SK-N-SH treated with all-trans-retinoic acid at 6 μM for 48 hours (cell line): ENCODE results near the gene MYLK4.
"Not testable (repeated sequence)": the region's sequence is repeated elsewhere in the genome, so short reads cannot be mapped to it uniquely, and the experiment has no call there.

Experiments used
- ATAC-seq: fragments of 200-7000 bp; cut with Tn5 transposase; 3 replicates; pipeline ENCODE4 v1.9.1; 2020; ENCODE audit warnings: mild to moderate bottlenecking, moderate library complexity
- ARNTL ChIP-seq: fragments of 450-650 bp; formaldehyde crosslinking; IDR thresholded peaks from 2 replicates; pipeline ENCODE4 v1.5.0; 2020; ENCODE audit warnings: low read depth, mild to moderate bottlenecking, moderate library complexity, borderline replicate concordance
- BACH2 ChIP-seq: fragments of 250-450 bp; sonication (Bioruptor Pico); IDR thresholded peaks from 2 replicates; pipeline ENCODE4 v1.9.0; 2021; ENCODE audit warnings: mild to moderate bottlenecking, borderline replicate concordance
- CREB5 ChIP-seq: fragments of 250-450 bp; sonication (Bioruptor Pico); IDR thresholded peaks from 2 replicates; pipeline ENCODE4 v1.5.1; 2020; ENCODE audit warnings: low read depth, mild to moderate bottlenecking, moderate library complexity
- CSDC2 ChIP-seq: fragments of 250-450 bp; sonication (Bioruptor Pico); IDR thresholded peaks from 2 replicates; pipeline ENCODE4 v1.5.0; 2020; ENCODE audit warnings: mild to moderate bottlenecking, moderate library complexity
- CSRNP3 ChIP-seq: fragments of 250-450 bp; sonication (Bioruptor Pico); IDR thresholded peaks from 2 replicates; pipeline ENCODE4 v1.5.1; 2021; ENCODE audit warnings: mild to moderate bottlenecking, moderate library complexity
- ESRRG ChIP-seq: fragments of 250-450 bp; sonication (Bioruptor Pico); IDR thresholded peaks from 2 replicates; pipeline ENCODE4 v1.6.1; 2021; ENCODE audit warnings: mild to moderate bottlenecking
- GLIS3 ChIP-seq: fragments of 250-450 bp; sonication (Bioruptor Pico); IDR thresholded peaks from 2 replicates; pipeline ENCODE4 v1.5.0; 2020; ENCODE audit warnings: mild to moderate bottlenecking, moderate library complexity
- ISL1 ChIP-seq: fragments of 250-450 bp; sonication (Bioruptor Pico); IDR thresholded peaks from 2 replicates; pipeline ENCODE4 v2.1.2; 2022; ENCODE audit warnings: mild to moderate bottlenecking, moderate library complexity
- OSR1 ChIP-seq: fragments of 250-450 bp; sonication (Bioruptor Pico); IDR thresholded peaks from 2 replicates; pipeline ENCODE4 v1.8.0; 2022; ENCODE audit warnings: moderate library complexity, mild to moderate bottlenecking, inconsistent platforms
- PATZ1 ChIP-seq: fragments of 250-450 bp; sonication (Bioruptor Pico); IDR thresholded peaks from 2 replicates; pipeline ENCODE4 v1.8.0; 2020; ENCODE audit warnings: mild to moderate bottlenecking, moderate library complexity, borderline replicate concordance
- PPARA ChIP-seq: fragments of 250-450 bp; sonication (Bioruptor Pico); IDR thresholded peaks from 2 replicates; pipeline ENCODE4 v1.5.0; 2020; ENCODE audit warnings: mild to moderate bottlenecking, borderline replicate concordance
- RARB ChIP-seq: fragments of 250-450 bp; sonication (Bioruptor Pico); IDR thresholded peaks from 2 replicates; pipeline ENCODE4 v1.8.0; 2021; ENCODE audit warnings: mild to moderate bottlenecking, moderate library complexity
- SNAI2 ChIP-seq: fragments of 250-450 bp; sonication (Bioruptor Pico); IDR thresholded peaks from 2 replicates; pipeline ENCODE4 v1.5.0; 2020; ENCODE audit warnings: mild to moderate bottlenecking, moderate library complexity
- TCF4 ChIP-seq: fragments of 250-450 bp; sonication (Bioruptor Pico); IDR thresholded peaks from 2 replicates; pipeline ENCODE4 v1.8.0; 2021; ENCODE audit warnings: mild to moderate bottlenecking, moderate library complexity, borderline replicate concordance
- TOX ChIP-seq: fragments of 250-450 bp; sonication (Bioruptor Pico); IDR thresholded peaks from 2 replicates; pipeline ENCODE4 v1.8.0; 2021; ENCODE audit warnings: mild to moderate bottlenecking, moderate library complexity, borderline replicate concordance
- ZC3H10 ChIP-seq: fragments of 250-450 bp; sonication (Bioruptor Pico); IDR thresholded peaks from 2 replicates; pipeline ENCODE4 v1.5.1; 2021; ENCODE audit warnings: mild to moderate bottlenecking, moderate library complexity
- ZFP3 ChIP-seq: fragments of 250-450 bp; sonication (Bioruptor Pico); IDR thresholded peaks from 2 replicates; pipeline ENCODE4 v1.5.0; 2020; ENCODE audit warnings: mild to moderate bottlenecking, moderate library complexity
- ZFP30 ChIP-seq: fragments of 450-650 bp; formaldehyde crosslinking; IDR thresholded peaks from 2 replicates; pipeline ENCODE4 v1.5.0; 2022; ENCODE audit warnings: mild to moderate bottlenecking, moderate library complexity
- ZNF565 ChIP-seq: fragments of 450-650 bp; formaldehyde crosslinking; conservative IDR thresholded peaks from 2 replicates; pipeline ENCODE4 v1.5.0; 2020; ENCODE audit warnings: low read depth, mild to moderate bottlenecking, moderate library complexity
- ZNF70 ChIP-seq: fragments of 450-650 bp; formaldehyde crosslinking; IDR thresholded peaks from 2 replicates; pipeline ENCODE4 v1.5.0; 2020; ENCODE audit warnings: mild to moderate bottlenecking, moderate library complexity
- ZNF8 ChIP-seq: fragments of 450-650 bp; formaldehyde crosslinking; IDR thresholded peaks from 2 replicates; pipeline ENCODE4 v1.5.0; 2020; ENCODE audit warnings: mild to moderate bottlenecking, moderate library complexity

Gene MYLK4

GRCh38 chr6:2764610-2765165, 14.0 kb upstream of the MYLK4 start (continued):
- TF ChIP-seq ARNTL (CRISPR knock-in tag), result no peak
- no peak for TF ChIP-seq PPARA
- TF ChIP-seq RARB (CRISPR knock-in tag), result no peak
- no peak for TF ChIP-seq BACH2 (CRISPR knock-in tag)
- TF ChIP-seq GLIS3, result no peak
- no peak for TF ChIP-seq TCF4

GRCh38 chr6:2763876-2764540, 13.3 kb upstream of the MYLK4 start:
- no peak for ATAC-seq
- TF ChIP-seq OSR1 (no peak), TCF4 (no peak), ESRRG (CRISPR knock-in tag) (no peak), RARB (CRISPR knock-in tag) (no peak), SNAI2 (no peak), ZFP30 (CRISPR knock-in tag) (no peak)

- no peak for ATAC-seq
- TF ChIP-seq TOX (CRISPR knock-in tag) (no peak), GLIS3 (no peak), CSRNP3 (no peak), ZNF70 (CRISPR knock-in tag) (no peak), ZFP30 (CRISPR knock-in tag) (no peak), TCF4 (no peak), OSR1 (no peak), RARB (CRISPR knock-in tag) (no peak), SNAI2 (no peak), ZNF8 (CRISPR knock-in tag) (no peak), ZFP3 (CRISPR knock-in tag) (no peak), CSDC2 (CRISPR knock-in tag) (no peak), ZNF565 (CRISPR knock-in tag) (no peak), PPARA (no peak)
These were observed 12.7 kb upstream of the MYLK4 start for GRCh38 chr6:2763345-2763841.

- ATAC-seq, result not testable (repeated sequence)
These were observed 12.1 kb upstream of the MYLK4 start for GRCh38 chr6:2762868-2763267.

GRCh38 chr6:2760882-2761842, 10.4 kb upstream of the MYLK4 start:
- no peak for ATAC-seq
- no peak for TF ChIP-seq PPARA
- TF ChIP-seq ZNF70 (CRISPR knock-in tag), result no peak
- TF ChIP-seq ARNTL (CRISPR knock-in tag), result no peak
- TF ChIP-seq ISL1 (CRISPR knock-in tag), result no peak
- TF ChIP-seq PATZ1 (CRISPR knock-in tag), result no peak
- TF ChIP-seq ZFP30 (CRISPR knock-in tag), result no peak
- no peak for TF ChIP-seq ZNF8 (CRISPR knock-in tag)
- no peak for TF ChIP-seq SNAI2

GRCh38 chr6:2758980-2759379, 8.3 kb upstream of the MYLK4 start:
- TF ChIP-seq ZNF70 (CRISPR knock-in tag) (no peak), CREB5 (CRISPR knock-in tag) (no peak), PPARA (no peak), ZC3H10 (CRISPR knock-in tag) (no peak)
- no peak for ATAC-seq
